ENCODE data around the gene MCIDAS.

DNA sequence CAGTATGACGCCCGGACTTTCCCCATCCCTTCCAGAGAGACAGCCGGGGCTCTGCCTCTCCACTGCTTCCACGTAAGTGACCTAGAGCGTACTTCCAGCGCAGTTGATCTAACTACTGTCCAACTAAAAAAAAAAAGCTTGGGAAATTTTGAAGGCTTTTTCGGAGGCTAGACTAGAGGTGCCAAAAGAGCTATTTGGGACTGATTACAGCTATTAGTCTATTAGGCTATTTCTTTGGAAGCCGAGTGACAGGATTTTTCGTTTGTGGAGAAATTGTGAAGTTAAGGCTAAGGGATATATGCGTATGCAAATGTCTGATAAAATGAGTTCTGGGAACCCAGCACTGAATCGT lies 4.8 kb upstream of the MCIDAS start:
- TF ChIP-seq RAD21 (IDR thresholded peaks at IDR 0.05; ENCODE audit: low read length) (no peak), EZH2phosphoT487 (IDR thresholded peaks at IDR 0.05; ENCODE audit: borderline replicate concordance, low read depth) (peak; percentile 31; the same call in 1 of the 2 replicates), RXRA (IDR thresholded peaks at IDR 0.05; ENCODE audit: borderline replicate concordance, low read depth) (no peak), MXI1 (IDR thresholded peaks at IDR 0.05; ENCODE audit: low read depth, low read length) (no peak), NRF1 (IDR thresholded peaks at IDR 0.05; ENCODE audit: low read depth, low read length) (no peak), RCOR1 (IDR thresholded peaks at IDR 0.05; ENCODE audit: low read length) (no peak), TAF1 (IDR thresholded peaks at IDR 0.05; ENCODE audit: borderline replicate concordance, low read depth, low read length) (no peak), EP300 (IDR thresholded peaks at IDR 0.05; ENCODE audit: borderline replicate concordance in 1 of 2, low read depth in 1 of 2, low read length in 1 of 2) (no peak), SMC3 (IDR thresholded peaks at IDR 0.05; ENCODE audit: low read depth, low read length) (no peak), POLR2AphosphoS5 (IDR thresholded peaks at IDR 0.05; ENCODE audit: low read depth, low read length) (no peak)
- TF ChIP-seq, protein P1, sequence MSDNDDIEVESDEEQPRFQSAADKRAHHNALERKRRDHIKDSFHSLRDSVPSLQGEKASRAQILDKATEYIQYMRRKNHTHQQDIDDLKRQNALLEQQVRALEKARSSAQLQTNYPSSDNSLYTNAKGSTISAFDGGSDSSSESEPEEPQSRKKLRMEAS (IDR thresholded peaks at IDR 0.05; ENCODE audit: low read depth) = no peak
- TF ChIP-seq, protein P2, sequence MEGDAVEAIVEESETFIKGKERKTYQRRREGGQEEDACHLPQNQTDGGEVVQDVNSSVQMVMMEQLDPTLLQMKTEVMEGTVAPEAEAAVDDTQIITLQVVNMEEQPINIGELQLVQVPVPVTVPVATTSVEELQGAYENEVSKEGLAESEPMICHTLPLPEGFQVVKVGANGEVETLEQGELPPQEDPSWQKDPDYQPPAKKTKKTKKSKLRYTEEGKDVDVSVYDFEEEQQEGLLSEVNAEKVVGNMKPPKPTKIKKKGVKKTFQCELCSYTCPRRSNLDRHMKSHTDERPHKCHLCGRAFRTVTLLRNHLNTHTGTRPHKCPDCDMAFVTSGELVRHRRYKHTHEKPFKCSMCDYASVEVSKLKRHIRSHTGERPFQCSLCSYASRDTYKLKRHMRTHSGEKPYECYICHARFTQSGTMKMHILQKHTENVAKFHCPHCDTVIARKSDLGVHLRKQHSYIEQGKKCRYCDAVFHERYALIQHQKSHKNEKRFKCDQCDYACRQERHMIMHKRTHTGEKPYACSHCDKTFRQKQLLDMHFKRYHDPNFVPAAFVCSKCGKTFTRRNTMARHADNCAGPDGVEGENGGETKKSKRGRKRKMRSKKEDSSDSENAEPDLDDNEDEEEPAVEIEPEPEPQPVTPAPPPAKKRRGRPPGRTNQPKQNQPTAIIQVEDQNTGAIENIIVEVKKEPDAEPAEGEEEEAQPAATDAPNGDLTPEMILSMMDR (IDR thresholded peaks at IDR 0.05) = no peak
- TF ChIP-seq, protein P3, sequence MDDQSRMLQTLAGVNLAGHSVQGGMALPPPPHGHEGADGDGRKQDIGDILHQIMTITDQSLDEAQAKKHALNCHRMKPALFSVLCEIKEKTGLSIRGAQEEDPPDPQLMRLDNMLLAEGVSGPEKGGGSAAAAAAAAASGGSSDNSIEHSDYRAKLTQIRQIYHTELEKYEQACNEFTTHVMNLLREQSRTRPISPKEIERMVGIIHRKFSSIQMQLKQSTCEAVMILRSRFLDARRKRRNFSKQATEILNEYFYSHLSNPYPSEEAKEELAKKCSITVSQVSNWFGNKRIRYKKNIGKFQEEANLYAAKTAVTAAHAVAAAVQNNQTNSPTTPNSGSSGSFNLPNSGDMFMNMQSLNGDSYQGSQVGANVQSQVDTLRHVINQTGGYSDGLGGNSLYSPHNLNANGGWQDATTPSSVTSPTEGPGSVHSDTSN (IDR thresholded peaks at IDR 0.05) = no peak
- TF ChIP-seq, protein P4, sequence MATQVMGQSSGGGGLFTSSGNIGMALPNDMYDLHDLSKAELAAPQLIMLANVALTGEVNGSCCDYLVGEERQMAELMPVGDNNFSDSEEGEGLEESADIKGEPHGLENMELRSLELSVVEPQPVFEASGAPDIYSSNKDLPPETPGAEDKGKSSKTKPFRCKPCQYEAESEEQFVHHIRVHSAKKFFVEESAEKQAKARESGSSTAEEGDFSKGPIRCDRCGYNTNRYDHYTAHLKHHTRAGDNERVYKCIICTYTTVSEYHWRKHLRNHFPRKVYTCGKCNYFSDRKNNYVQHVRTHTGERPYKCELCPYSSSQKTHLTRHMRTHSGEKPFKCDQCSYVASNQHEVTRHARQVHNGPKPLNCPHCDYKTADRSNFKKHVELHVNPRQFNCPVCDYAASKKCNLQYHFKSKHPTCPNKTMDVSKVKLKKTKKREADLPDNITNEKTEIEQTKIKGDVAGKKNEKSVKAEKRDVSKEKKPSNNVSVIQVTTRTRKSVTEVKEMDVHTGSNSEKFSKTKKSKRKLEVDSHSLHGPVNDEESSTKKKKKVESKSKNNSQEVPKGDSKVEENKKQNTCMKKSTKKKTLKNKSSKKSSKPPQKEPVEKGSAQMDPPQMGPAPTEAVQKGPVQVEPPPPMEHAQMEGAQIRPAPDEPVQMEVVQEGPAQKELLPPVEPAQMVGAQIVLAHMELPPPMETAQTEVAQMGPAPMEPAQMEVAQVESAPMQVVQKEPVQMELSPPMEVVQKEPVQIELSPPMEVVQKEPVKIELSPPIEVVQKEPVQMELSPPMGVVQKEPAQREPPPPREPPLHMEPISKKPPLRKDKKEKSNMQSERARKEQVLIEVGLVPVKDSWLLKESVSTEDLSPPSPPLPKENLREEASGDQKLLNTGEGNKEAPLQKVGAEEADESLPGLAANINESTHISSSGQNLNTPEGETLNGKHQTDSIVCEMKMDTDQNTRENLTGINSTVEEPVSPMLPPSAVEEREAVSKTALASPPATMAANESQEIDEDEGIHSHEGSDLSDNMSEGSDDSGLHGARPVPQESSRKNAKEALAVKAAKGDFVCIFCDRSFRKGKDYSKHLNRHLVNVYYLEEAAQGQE (IDR thresholded peaks at IDR 0.05; ENCODE audit: low read depth, low read length) = no peak
